Hepatocyte (in vitro differentiated cells): ENCODE results near the gene ANKRD10. TPM values are rescaled to one million over a fixed set of nuclear protein-coding genes. Genes with fewer than 3 reads are reported as not detected.
"Not testable (repeated sequence)": the region's sequence is repeated elsewhere in the genome, so short reads cannot be mapped to it uniquely, and the experiment has no call there.

Source experiments
- DNase-seq: peaks from one replicate; pipeline ENCODE4 v3.0.0-alpha.2; 2016; ENCODE audit warnings: low spot score
- H2AFZ ChIP-seq: fragments of 200-600 bp; sonication (generic); 2 replicates; pipeline ENCODE4 v1.6.0; 2016; ENCODE audit warnings: antibody characterized with exemption, mild to moderate bottlenecking
- H3K27ac ChIP-seq: fragments of 200-600 bp; sonication (generic); 2 replicates; pipeline ENCODE4 v1.5.1; 2016; ENCODE audit warnings: mild to moderate bottlenecking
- H3K27me3 ChIP-seq: fragments of 200-600 bp; sonication (generic); 2 replicates; pipeline ENCODE4 v1.6.1; 2016
- H3K36me3 ChIP-seq: fragments of 200-600 bp; sonication (generic); replicated peaks from 2 replicates; pipeline ENCODE4 v1.5.1; 2016; ENCODE audit warnings: low read depth; ENCODE audit not compliant: insufficient read depth
- H3K4me1 ChIP-seq: fragments of 200-600 bp; sonication (generic); 2 replicates; pipeline ENCODE4 v1.5.1; 2016; ENCODE audit warnings: mild to moderate bottlenecking, moderate library complexity; ENCODE audit not compliant: insufficient read depth
- H3K4me2 ChIP-seq: fragments of 200-600 bp; sonication (generic); 2 replicates; pipeline ENCODE4 v1.6.0; 2016
- H3K4me3 ChIP-seq: fragments of 200-600 bp; sonication (generic); 2 replicates; pipeline ENCODE4 v1.5.1; 2016; ENCODE audit warnings: mild to moderate bottlenecking
- H3K79me2 ChIP-seq: fragments of 200-600 bp; sonication (generic); 2 replicates; pipeline ENCODE4 v1.6.0; 2017; ENCODE audit warnings: mild to moderate bottlenecking
- H3K9me2 ChIP-seq: fragments of 200-600 bp; sonication (generic); replicated peaks from 2 replicates; pipeline ENCODE4 v1.6.0; 2017; ENCODE audit warnings: mild to moderate bottlenecking; ENCODE audit not compliant: insufficient read depth
- H3K9me3 ChIP-seq: fragments of 200-600 bp; sonication (generic); 2 replicates; pipeline ENCODE4 v1.5.1; 2016; ENCODE audit warnings: low read depth, mild to moderate bottlenecking
- H4K20me1 ChIP-seq: fragments of 200-600 bp; sonication (generic); 2 replicates; pipeline ENCODE4 v1.6.0; 2016; ENCODE audit warnings: mild to moderate bottlenecking; ENCODE audit not compliant: insufficient read depth, poor library complexity, severe bottlenecking
- EZH2 ChIP-seq: fragments of 200-600 bp; sonication (generic); IDR thresholded peaks from 2 replicates; pipeline ENCODE4 v1.6.1; 2016; ENCODE audit warnings: antibody characterized with exemption, mild to moderate bottlenecking, borderline replicate concordance
- EZH2phosphoT487 ChIP-seq: fragments of 200-600 bp; sonication (generic); IDR thresholded peaks from one replicate; pipeline ENCODE4 v1.6.1; 2018; ENCODE audit warnings: antibody characterized with exemption, mild to moderate bottlenecking, low read depth, moderate library complexity; ENCODE audit not compliant: unreplicated experiment, severe bottlenecking
- WGBS: methylation state at CpG from one replicate; pipeline ENCODE4 v1.1.6; 2016; ENCODE audit warnings: low lambda C conversion rate; ENCODE audit errors: missing lambda C conversion rate; 5-methylcytosine and 5-hydroxymethylcytosine counted together
- polyA plus RNA-seq: library from polyadenylated mRNA; unstranded; fragments of >200 nt; fragmentation: Nextera tagmentation; extraction: Ambion mirVana; gene quantifications from 2 replicates; pipeline ENCODE4 v1.2.1, GENCODE V29; 2016
- total RNA-seq: library from RNA; depleted of rRNA; stranded (reverse); fragments of >200 nt; gene quantifications from 2 replicates; pipeline ENCODE4 v1.2.3, GENCODE V29; 2014
- TF ChIP-seq, protein P1 (sequence below): fragments of 200-600 bp; sonication (generic); IDR thresholded peaks from 2 replicates; pipeline ENCODE4 v1.5.1; 2016; ENCODE audit warnings: antibody characterized with exemption, mild to moderate bottlenecking; ENCODE audit not compliant: poor library complexity

Gene ANKRD10
- total and polyA plus RNA-seq, 2 experiments from 2014 or later, result 104 to 143 TPM

DNA sequence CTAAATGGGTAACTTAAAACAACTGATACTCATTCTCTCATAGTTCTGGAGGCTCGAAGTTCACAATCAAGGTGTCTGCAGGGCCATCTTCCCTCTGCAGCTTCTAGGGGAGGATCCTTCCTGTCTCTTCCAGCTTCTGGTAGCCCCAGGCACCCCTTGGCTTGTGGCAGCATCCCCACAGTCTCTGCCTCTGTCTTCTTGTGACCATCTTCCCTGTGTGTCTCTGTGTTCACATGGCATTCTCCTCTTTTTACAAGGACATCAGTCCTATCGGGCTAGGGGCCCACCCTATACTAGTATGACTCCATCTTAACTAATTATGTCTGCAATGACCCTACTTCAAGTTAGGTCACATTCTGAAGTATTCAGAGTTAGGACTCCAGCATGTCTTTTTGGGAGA is 73.5 kb downstream of the ANKRD10 start:
- no peak overlapping the region for H3K4me3 ChIP-seq
- no peaks in the 10 kb centered on the region for H3K36me3 ChIP-seq
- no peak for TF ChIP-seq EZH2phosphoT487
- H3K27ac ChIP-seq, result no peak overlapping the region
- no peaks in the 10 kb centered on the region for H4K20me1 ChIP-seq
- DNase-seq, result no peak
- H3K4me2 ChIP-seq, result no peak overlapping the region
- peaks cover 18% of the 10 kb centered on the region for H3K4me1 ChIP-seq
- WGBS, result 87% methylated on average over 2 of the region's 2 CpGs
- no peak overlapping the region for H2AFZ ChIP-seq
- H3K27me3 ChIP-seq, result no peaks in the 10 kb centered on the region
- H3K9me3 ChIP-seq, result no peaks in the 10 kb centered on the region
- no peaks in the 10 kb centered on the region for H3K79me2 ChIP-seq
- no peaks in the 10 kb centered on the region for H3K9me2 ChIP-seq

DNA sequence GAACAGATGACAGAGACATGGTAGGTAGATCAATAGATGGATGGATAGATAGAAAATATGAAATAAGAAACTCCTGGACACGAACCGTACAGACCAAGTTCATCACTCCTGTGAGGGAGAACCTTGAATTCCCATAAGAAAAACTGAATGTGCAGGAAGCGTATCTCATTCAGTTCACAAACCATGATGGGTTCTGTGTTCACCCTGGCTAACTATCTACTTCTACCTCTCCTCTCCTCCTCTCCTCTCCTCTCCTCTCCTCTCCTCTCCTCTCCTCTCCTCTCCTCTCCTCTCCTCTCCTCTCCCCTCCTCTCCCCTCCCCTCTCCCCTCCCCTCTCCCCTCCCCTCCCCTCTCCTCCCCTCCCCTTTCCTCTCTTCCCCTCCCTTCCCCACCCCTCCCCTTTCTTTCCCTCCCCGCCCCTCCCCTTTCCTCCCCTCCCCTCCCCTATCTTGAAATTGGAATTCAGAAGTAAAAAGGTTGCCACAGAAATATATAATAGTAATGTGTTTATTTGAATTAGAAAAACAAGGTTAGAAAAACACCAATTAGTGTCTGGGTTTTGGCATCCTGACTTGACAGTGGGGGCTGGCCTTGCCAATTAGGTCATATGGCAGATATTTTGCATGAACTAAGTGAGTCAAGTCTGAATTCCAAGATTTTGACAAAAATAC is 75.9 kb downstream of the ANKRD10 start:
- DNase-seq, result no peak
- H3K27ac ChIP-seq, result no peak overlapping the region
- no peaks in the 10 kb centered on the region for H3K79me2 ChIP-seq
- no peak overlapping the region for H3K4me2 ChIP-seq
- no peaks in the 10 kb centered on the region for H4K20me1 ChIP-seq
- peaks cover 27% of the 10 kb centered on the region for H3K4me1 ChIP-seq
- H3K9me2 ChIP-seq, result no peaks in the 10 kb centered on the region
- H3K36me3 ChIP-seq, result no peaks in the 10 kb centered on the region
- H2AFZ ChIP-seq, result no peak overlapping the region
- no peaks in the 10 kb centered on the region for H3K9me3 ChIP-seq
- WGBS, result 100% methylated on average over 3 of the region's 4 CpGs
- no peaks in the 10 kb centered on the region for H3K27me3 ChIP-seq
- TF ChIP-seq, protein P1, sequence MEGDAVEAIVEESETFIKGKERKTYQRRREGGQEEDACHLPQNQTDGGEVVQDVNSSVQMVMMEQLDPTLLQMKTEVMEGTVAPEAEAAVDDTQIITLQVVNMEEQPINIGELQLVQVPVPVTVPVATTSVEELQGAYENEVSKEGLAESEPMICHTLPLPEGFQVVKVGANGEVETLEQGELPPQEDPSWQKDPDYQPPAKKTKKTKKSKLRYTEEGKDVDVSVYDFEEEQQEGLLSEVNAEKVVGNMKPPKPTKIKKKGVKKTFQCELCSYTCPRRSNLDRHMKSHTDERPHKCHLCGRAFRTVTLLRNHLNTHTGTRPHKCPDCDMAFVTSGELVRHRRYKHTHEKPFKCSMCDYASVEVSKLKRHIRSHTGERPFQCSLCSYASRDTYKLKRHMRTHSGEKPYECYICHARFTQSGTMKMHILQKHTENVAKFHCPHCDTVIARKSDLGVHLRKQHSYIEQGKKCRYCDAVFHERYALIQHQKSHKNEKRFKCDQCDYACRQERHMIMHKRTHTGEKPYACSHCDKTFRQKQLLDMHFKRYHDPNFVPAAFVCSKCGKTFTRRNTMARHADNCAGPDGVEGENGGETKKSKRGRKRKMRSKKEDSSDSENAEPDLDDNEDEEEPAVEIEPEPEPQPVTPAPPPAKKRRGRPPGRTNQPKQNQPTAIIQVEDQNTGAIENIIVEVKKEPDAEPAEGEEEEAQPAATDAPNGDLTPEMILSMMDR, result no peak
- no peak for TF ChIP-seq EZH2
- no peak for TF ChIP-seq EZH2phosphoT487
- no peak overlapping the region for H3K4me3 ChIP-seq

DNA sequence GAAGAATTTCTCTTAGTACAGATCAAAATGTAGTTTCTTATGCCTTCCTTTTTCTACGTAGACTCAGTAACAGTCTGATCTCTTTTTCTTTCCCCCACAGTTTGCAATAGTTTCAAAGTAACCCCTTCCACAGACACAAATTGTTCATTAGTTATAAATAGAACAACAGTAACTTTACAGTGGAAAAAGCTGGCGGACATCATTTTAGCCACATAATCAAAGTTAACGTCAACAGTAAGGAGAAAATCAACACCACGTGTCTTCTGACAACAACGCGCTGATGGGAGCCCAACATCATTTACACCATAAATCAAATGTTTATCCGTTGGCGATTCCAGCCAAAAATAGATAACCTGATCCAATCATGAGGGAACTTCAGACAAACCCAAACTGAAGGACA is 76.8 kb downstream of the ANKRD10 start:
- Histone ChIP-seq H3K79me2 (no peaks in the 10 kb centered on the region), H3K27ac (peak overlapping the region; percentile 77), H3K27me3 (no peaks in the 10 kb centered on the region), H4K20me1 (no peaks in the 10 kb centered on the region), H3K4me1 (peaks cover 27% of the 10 kb centered on the region), H2AFZ (no peak overlapping the region), H3K4me3 (no peak overlapping the region), H3K36me3 (no peaks in the 10 kb centered on the region), H3K9me2 (no peaks in the 10 kb centered on the region), H3K9me3 (no peaks in the 10 kb centered on the region), H3K4me2 (peak overlapping the region; percentile 51)
- no peak for DNase-seq
- TF ChIP-seq EZH2phosphoT487 (no peak), EZH2 (no peak)
- TF ChIP-seq, protein P1, result no peak
- 57% methylated on average over 8 of the region's 8 CpGs for WGBS

DNA sequence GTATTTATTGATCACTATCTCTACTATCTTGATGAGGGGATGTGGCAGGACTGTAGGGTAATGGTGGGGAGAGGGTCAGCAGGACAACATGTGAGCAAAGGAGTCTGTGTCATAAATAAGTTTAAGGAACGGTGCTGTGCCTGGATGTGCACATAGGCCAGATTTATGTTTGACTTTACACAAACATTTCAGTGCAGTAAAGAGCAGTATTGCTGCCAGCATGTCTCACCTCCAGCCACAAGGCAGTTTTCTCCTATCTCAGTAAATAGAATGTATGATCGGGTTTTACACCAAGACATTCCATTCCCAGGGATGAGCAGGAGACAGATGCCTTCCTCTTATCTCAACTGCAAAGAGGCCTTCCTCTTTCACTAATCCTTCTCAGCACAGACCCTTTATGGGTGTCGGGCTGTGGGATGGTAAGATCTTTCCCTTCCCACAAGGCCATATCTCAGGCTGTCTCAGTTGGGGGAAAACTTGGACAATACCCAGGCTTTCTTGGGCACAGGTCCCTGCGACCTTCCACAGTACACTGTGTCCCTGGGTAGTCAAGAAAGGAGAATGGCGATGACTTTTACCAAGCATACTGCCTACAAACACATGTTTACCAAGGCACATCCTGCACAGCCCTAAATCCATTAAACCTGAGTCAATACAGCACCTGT is 77.3 kb downstream of the ANKRD10 start:
- 41% methylated on average over 5 of the region's 5 CpGs for WGBS
- not testable (repeated sequence) for H3K36me3 ChIP-seq, H4K20me1 ChIP-seq, H2AFZ ChIP-seq, DNase-seq, H3K27me3 ChIP-seq, H3K9me2 ChIP-seq, H3K4me3 ChIP-seq, H3K9me3 ChIP-seq, H3K79me2 ChIP-seq
- Histone ChIP-seq H3K4me2 (peak overlapping the region; percentile 51), H3K4me1 (peaks cover 27% of the 10 kb centered on the region), H3K27ac (peak overlapping the region; percentile 77)
